HEK293 (cell line): ENCODE results near the gene CHAC2.

Source experiments
- EGR2 ChIP-seq: fragments of 450-650 bp; formaldehyde crosslinking; IDR thresholded peaks from 2 replicates; pipeline ENCODE4 v1.5.1; 2016; ENCODE audit warnings: low read depth, missing biosample characterization, missing genetic modification characterization
- KLF1 ChIP-seq: fragments of 450-650 bp; formaldehyde crosslinking; IDR thresholded peaks from 2 replicates; pipeline ENCODE4 v1.5.1; 2016; ENCODE audit warnings: missing biosample characterization, missing genetic modification characterization
- KLF8 ChIP-seq: fragments of 450-650 bp; formaldehyde crosslinking; IDR thresholded peaks from 2 replicates; pipeline ENCODE4 v1.5.1; 2016; ENCODE audit warnings: missing biosample characterization, missing genetic modification characterization
- KLF9 ChIP-seq: fragments of 450-650 bp; formaldehyde crosslinking; IDR thresholded peaks from 2 replicates; pipeline ENCODE4 v1.5.1; 2016; ENCODE audit warnings: missing biosample characterization, missing genetic modification characterization, low read depth
- RBAK ChIP-seq: fragments of 450-650 bp; formaldehyde crosslinking; IDR thresholded peaks from 2 replicates; pipeline ENCODE4 v1.5.1; 2016; ENCODE audit warnings: missing biosample characterization, missing genetic modification characterization
- SCRT1 ChIP-seq: fragments of 450-650 bp; formaldehyde crosslinking; IDR thresholded peaks from 2 replicates; pipeline ENCODE4 v1.5.1; 2016; ENCODE audit warnings: missing biosample characterization, missing genetic modification characterization, borderline replicate concordance
- SETDB1 ChIP-seq: IDR thresholded peaks from one replicate; pipeline ENCODE4 v1.6.1; 2017; ENCODE audit warnings: mild to moderate bottlenecking, low read length, moderate library complexity, mixed read lengths; ENCODE audit not compliant: insufficient read length
- YY2 ChIP-seq: fragments of 450-650 bp; formaldehyde crosslinking; IDR thresholded peaks from 2 replicates; pipeline ENCODE4 v1.5.1; 2016; ENCODE audit warnings: missing biosample characterization, missing genetic modification characterization
- ZBTB1 ChIP-seq: fragments of 450-650 bp; formaldehyde crosslinking; IDR thresholded peaks from 2 replicates; pipeline ENCODE4 v1.5.1; 2016; ENCODE audit warnings: missing biosample characterization, missing genetic modification characterization
- ZBTB17 ChIP-seq: fragments of 450-650 bp; formaldehyde crosslinking; IDR thresholded peaks from 2 replicates; pipeline ENCODE4 v1.5.1; 2016; ENCODE audit warnings: missing biosample characterization, missing genetic modification characterization
- ZBTB21 ChIP-seq: fragments of 450-650 bp; formaldehyde crosslinking; IDR thresholded peaks from 2 replicates; pipeline ENCODE4 v1.5.1; 2017; ENCODE audit warnings: missing biosample characterization, missing genetic modification characterization
- ZNF174 ChIP-seq: fragments of 450-650 bp; formaldehyde crosslinking; IDR thresholded peaks from 2 replicates; pipeline ENCODE4 v1.5.0; 2017; ENCODE audit warnings: missing biosample characterization, mild to moderate bottlenecking, missing genetic modification characterization
- ZNF211 ChIP-seq: fragments of 450-650 bp; formaldehyde crosslinking; IDR thresholded peaks from 2 replicates; pipeline ENCODE4 v1.5.1; 2016; ENCODE audit warnings: low read depth, missing biosample characterization, missing genetic modification characterization
- ZNF23 ChIP-seq: fragments of 450-650 bp; formaldehyde crosslinking; IDR thresholded peaks from 2 replicates; pipeline ENCODE4 v1.5.1; 2016; ENCODE audit warnings: missing biosample characterization, missing genetic modification characterization, borderline replicate concordance
- ZNF292 ChIP-seq: fragments of 450-650 bp; formaldehyde crosslinking; IDR thresholded peaks from 2 replicates; pipeline ENCODE4 v1.5.1; 2016; ENCODE audit warnings: low read depth, missing biosample characterization, missing genetic modification characterization, borderline replicate concordance
- ZNF335 ChIP-seq: fragments of 450-650 bp; formaldehyde crosslinking; conservative IDR thresholded peaks from 2 replicates; pipeline ENCODE4 v1.5.1; 2016; ENCODE audit warnings: missing biosample characterization, missing genetic modification characterization
- ZNF416 ChIP-seq: fragments of 450-650 bp; formaldehyde crosslinking; IDR thresholded peaks from 2 replicates; pipeline ENCODE4 v1.5.1; 2016; ENCODE audit warnings: missing biosample characterization, missing genetic modification characterization
- ZNF426 ChIP-seq: fragments of 450-650 bp; formaldehyde crosslinking; IDR thresholded peaks from 2 replicates; pipeline ENCODE4 v1.5.1; 2017; ENCODE audit warnings: missing biosample characterization, missing genetic modification characterization, mild to moderate bottlenecking, inconsistent platforms, moderate library complexity
- ZNF585B ChIP-seq: fragments of 450-650 bp; formaldehyde crosslinking; IDR thresholded peaks from 2 replicates; pipeline ENCODE4 v1.5.1; 2016; ENCODE audit warnings: missing biosample characterization, missing genetic modification characterization
- ZNF670 ChIP-seq: fragments of 450-650 bp; formaldehyde crosslinking; IDR thresholded peaks from 2 replicates; pipeline ENCODE4 v1.5.1; 2016; ENCODE audit warnings: missing biosample characterization, missing genetic modification characterization, low read depth
- ZNF76 ChIP-seq: fragments of 450-650 bp; formaldehyde crosslinking; IDR thresholded peaks from 2 replicates; pipeline ENCODE4; 2016; ENCODE audit warnings: low read depth, missing biosample characterization, missing genetic modification characterization, borderline replicate concordance
- ZNF777 ChIP-seq: fragments of 450-650 bp; formaldehyde crosslinking; IDR thresholded peaks from 2 replicates; pipeline ENCODE4 v1.5.1; 2017; ENCODE audit warnings: missing biosample characterization, missing genetic modification characterization, borderline replicate concordance
- TF ChIP-seq, protein P1 (sequence below): fragments of 450-650 bp; formaldehyde crosslinking; IDR thresholded peaks from 2 replicates; pipeline ENCODE4 v1.5.1; 2016; ENCODE audit warnings: missing biosample characterization, missing genetic modification characterization, low read depth
- TF ChIP-seq, protein P2 (sequence below): fragments of 450-650 bp; formaldehyde crosslinking; IDR thresholded peaks from 2 replicates; pipeline ENCODE4 v1.5.1; 2016; ENCODE audit warnings: missing biosample characterization, missing genetic modification characterization
- TF ChIP-seq, protein P3 (sequence below): fragments of 450-650 bp; formaldehyde crosslinking; IDR thresholded peaks from 2 replicates; pipeline ENCODE4 v1.5.1; 2016; ENCODE audit warnings: missing biosample characterization, missing genetic modification characterization
- TF ChIP-seq, protein P4 (sequence below): fragments of 450-650 bp; formaldehyde crosslinking; IDR thresholded peaks from 2 replicates; pipeline ENCODE4 v1.5.1; 2016; ENCODE audit warnings: missing biosample characterization, missing genetic modification characterization
- TF ChIP-seq, protein P5 (sequence below): fragments of 450-650 bp; formaldehyde crosslinking; IDR thresholded peaks from 2 replicates; pipeline ENCODE4 v1.5.1; 2016; ENCODE audit warnings: missing biosample characterization, missing genetic modification characterization
- TF ChIP-seq, protein P6 (sequence below): fragments of 450-650 bp; formaldehyde crosslinking; IDR thresholded peaks from 2 replicates; pipeline ENCODE4 v1.5.1; 2017; ENCODE audit warnings: missing biosample characterization, missing genetic modification characterization

The CHAC2 gene

DNA sequence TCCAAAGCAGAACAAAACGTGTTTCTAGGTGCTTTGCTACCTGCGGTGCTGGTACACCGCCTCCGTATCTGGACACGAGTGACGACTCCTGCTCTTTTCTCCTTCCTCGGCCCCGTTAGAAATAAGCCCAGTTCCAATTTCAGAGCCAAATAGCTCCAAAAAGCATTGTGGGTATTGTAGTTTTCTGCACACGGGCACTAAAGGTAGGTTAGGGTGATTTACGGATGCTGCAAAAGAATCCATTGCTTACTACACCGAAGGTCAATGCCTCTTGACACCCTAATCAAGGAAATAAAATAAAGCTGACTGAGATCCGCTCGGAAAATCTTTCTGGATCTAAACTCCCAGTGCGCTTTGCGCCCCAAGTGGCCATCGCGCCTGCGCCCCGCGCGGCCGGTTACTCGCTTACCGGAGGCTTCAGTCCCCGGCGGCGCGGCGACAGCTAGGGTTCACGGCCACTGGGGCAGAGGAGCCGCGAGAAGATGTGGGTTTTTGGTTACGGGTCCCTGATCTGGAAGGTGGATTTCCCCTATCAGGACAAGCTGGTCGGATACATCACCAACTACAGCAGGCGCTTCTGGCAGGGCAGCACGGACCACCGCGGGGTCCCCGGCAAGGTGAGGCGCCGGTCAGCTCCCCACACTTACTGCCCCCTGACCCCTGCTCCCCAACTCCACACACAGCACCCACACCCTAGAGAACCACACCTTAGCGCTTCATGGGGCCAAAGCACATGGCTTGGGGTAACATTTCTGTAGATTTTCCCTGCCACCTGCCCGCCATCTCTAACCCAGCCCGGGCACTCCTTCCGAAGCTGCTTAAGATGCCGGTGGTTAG lies at the start of gene CHAC2 (continued):
- TF ChIP-seq, protein P1, sequence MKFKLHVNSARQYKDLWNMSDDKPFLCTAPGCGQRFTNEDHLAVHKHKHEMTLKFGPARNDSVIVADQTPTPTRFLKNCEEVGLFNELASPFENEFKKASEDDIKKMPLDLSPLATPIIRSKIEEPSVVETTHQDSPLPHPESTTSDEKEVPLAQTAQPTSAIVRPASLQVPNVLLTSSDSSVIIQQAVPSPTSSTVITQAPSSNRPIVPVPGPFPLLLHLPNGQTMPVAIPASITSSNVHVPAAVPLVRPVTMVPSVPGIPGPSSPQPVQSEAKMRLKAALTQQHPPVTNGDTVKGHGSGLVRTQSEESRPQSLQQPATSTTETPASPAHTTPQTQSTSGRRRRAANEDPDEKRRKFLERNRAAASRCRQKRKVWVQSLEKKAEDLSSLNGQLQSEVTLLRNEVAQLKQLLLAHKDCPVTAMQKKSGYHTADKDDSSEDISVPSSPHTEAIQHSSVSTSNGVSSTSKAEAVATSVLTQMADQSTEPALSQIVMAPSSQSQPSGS: no peak
- TF ChIP-seq, protein P2, sequence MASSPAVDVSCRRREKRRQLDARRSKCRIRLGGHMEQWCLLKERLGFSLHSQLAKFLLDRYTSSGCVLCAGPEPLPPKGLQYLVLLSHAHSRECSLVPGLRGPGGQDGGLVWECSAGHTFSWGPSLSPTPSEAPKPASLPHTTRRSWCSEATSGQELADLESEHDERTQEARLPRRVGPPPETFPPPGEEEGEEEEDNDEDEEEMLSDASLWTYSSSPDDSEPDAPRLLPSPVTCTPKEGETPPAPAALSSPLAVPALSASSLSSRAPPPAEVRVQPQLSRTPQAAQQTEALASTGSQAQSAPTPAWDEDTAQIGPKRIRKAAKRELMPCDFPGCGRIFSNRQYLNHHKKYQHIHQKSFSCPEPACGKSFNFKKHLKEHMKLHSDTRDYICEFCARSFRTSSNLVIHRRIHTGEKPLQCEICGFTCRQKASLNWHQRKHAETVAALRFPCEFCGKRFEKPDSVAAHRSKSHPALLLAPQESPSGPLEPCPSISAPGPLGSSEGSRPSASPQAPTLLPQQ: 0 out of 2 replicates have a peak, but pooled peaks have one; percentile 17
- TF ChIP-seq YY2 (tag by site-specific recombination) (peak; percentile 61; the same call in 1 of the 2 replicates), SCRT1 (tag by site-specific recombination) (no peak), ZNF335 (peak; percentile 90), ZNF23 (no peak), ZNF292 (no peak), ZBTB1 (tag by site-specific recombination) (no peak), EGR2 (tag by site-specific recombination) (no peak), KLF8 (tag by site-specific recombination) (no peak), ZBTB21 (tag by site-specific recombination) (no peak), RBAK (no peak), ZNF76 (peak; percentile 92), KLF9 (no peak), ZNF416 (tag by site-specific recombination) (no peak), ZNF174 (tag by site-specific recombination) (no peak), ZNF777 (tag by site-specific recombination) (no peak), ZNF585B (no peak), KLF1 (tag by site-specific recombination) (no peak), ZNF426 (tag by site-specific recombination) (no peak), ZNF670 (tag by site-specific recombination) (no peak), ZBTB17 (tag by site-specific recombination) (peak; percentile 81), ZNF211 (no peak), SETDB1 (no peak)
- TF ChIP-seq, protein P3, sequence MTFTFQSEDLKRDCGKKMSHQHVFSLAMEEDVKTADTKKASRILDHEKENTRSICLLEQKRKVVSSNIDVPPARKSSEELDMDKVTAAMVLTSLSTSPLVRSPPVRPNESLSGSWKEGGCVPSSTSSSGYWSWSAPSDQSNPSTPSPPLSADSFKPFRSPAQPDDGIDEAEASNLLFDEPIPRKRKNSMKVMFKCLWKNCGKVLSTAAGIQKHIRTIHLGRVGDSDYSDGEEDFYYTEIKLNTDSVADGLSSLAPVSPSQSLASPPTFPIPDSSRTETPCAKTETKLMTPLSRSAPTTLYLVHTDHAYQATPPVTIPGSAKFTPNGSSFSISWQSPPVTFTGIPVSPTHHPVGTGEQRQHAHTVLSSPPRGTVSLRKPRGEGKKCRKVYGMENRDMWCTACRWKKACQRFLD (tag by site-specific recombination): no peak
- TF ChIP-seq, protein P4, sequence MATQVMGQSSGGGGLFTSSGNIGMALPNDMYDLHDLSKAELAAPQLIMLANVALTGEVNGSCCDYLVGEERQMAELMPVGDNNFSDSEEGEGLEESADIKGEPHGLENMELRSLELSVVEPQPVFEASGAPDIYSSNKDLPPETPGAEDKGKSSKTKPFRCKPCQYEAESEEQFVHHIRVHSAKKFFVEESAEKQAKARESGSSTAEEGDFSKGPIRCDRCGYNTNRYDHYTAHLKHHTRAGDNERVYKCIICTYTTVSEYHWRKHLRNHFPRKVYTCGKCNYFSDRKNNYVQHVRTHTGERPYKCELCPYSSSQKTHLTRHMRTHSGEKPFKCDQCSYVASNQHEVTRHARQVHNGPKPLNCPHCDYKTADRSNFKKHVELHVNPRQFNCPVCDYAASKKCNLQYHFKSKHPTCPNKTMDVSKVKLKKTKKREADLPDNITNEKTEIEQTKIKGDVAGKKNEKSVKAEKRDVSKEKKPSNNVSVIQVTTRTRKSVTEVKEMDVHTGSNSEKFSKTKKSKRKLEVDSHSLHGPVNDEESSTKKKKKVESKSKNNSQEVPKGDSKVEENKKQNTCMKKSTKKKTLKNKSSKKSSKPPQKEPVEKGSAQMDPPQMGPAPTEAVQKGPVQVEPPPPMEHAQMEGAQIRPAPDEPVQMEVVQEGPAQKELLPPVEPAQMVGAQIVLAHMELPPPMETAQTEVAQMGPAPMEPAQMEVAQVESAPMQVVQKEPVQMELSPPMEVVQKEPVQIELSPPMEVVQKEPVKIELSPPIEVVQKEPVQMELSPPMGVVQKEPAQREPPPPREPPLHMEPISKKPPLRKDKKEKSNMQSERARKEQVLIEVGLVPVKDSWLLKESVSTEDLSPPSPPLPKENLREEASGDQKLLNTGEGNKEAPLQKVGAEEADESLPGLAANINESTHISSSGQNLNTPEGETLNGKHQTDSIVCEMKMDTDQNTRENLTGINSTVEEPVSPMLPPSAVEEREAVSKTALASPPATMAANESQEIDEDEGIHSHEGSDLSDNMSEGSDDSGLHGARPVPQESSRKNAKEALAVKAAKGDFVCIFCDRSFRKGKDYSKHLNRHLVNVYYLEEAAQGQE (tag by site-specific recombination): no peak
- TF ChIP-seq, protein P5, sequence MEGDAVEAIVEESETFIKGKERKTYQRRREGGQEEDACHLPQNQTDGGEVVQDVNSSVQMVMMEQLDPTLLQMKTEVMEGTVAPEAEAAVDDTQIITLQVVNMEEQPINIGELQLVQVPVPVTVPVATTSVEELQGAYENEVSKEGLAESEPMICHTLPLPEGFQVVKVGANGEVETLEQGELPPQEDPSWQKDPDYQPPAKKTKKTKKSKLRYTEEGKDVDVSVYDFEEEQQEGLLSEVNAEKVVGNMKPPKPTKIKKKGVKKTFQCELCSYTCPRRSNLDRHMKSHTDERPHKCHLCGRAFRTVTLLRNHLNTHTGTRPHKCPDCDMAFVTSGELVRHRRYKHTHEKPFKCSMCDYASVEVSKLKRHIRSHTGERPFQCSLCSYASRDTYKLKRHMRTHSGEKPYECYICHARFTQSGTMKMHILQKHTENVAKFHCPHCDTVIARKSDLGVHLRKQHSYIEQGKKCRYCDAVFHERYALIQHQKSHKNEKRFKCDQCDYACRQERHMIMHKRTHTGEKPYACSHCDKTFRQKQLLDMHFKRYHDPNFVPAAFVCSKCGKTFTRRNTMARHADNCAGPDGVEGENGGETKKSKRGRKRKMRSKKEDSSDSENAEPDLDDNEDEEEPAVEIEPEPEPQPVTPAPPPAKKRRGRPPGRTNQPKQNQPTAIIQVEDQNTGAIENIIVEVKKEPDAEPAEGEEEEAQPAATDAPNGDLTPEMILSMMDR: peak; percentile 85
- TF ChIP-seq, protein P6, sequence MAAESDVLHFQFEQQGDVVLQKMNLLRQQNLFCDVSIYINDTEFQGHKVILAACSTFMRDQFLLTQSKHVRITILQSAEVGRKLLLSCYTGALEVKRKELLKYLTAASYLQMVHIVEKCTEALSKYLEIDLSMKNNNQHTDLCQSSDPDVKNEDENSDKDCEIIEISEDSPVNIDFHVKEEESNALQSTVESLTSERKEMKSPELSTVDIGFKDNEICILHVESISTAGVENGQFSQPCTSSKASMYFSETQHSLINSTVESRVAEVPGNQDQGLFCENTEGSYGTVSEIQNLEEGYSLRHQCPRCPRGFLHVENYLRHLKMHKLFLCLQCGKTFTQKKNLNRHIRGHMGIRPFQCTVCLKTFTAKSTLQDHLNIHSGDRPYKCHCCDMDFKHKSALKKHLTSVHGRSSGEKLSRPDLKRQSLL (tag by site-specific recombination): no peak
